Progenitor cell of endocrine pancreas (in vitro differentiated cells): ENCODE measurements around the gene NAXD. TPM values are rescaled to one million over a fixed set of nuclear protein-coding genes. Genes with fewer than 3 reads are reported as not detected.
"Not testable (repeated sequence)": the region's sequence is repeated elsewhere in the genome, so short reads cannot be mapped to it uniquely, and the experiment has no call there.

Experiments used
- DNase-seq: peaks from one replicate; pipeline ENCODE4 v3.0.0; 2021; ENCODE audit warnings: low spot score; ENCODE audit not compliant: unreplicated experiment
- H3K27ac Mint-ChIP-seq: 2 replicates; pipeline ENCODE4 v1.8.0; 2021; ENCODE audit warnings: mild to moderate bottlenecking, moderate library complexity, mixed read lengths
- H3K27me3 Mint-ChIP-seq: 2 replicates; pipeline ENCODE4 v1.8.0; 2021; ENCODE audit warnings: mixed read lengths
- H3K36me3 Mint-ChIP-seq: 2 replicates; pipeline ENCODE4 v1.8.0; 2022; ENCODE audit warnings: mixed read lengths; ENCODE audit not compliant: insufficient read depth
- H3K4me1 Mint-ChIP-seq: 2 replicates; pipeline ENCODE4 v1.8.0; 2021; ENCODE audit warnings: low read depth, mixed read lengths
- H3K4me3 Mint-ChIP-seq: 2 replicates; pipeline ENCODE4 v1.8.0; 2021; ENCODE audit warnings: low read depth, mild to moderate bottlenecking, moderate library complexity, mixed read lengths
- H3K9me3 Mint-ChIP-seq: 2 replicates; pipeline ENCODE4 v1.8.0; 2021; ENCODE audit warnings: low read depth, mixed read lengths
- CTCF ChIP-seq: fragments of 200-600 bp; sonication (generic); IDR thresholded peaks from one replicate; pipeline ENCODE4 v1.5.0; 2021; ENCODE audit warnings: antibody characterized with exemption, mild to moderate bottlenecking; ENCODE audit not compliant: unreplicated experiment
- total RNA-seq: library from RNA; stranded (reverse); gene quantifications from 2 replicates; pipeline ENCODE4 v1.2.1, GENCODE V29; 2021

The NAXD gene
- total RNA-seq, 1 donor from 2014 or later: 34.2 TPM

GRCh38 chr13:110657196-110657595 is 41.9 kb downstream of the NAXD start:
- Mint-ChIP-seq H3K4me3 (no peak overlapping the region), H3K27me3 (no peaks in the 10 kb centered on the region), H3K36me3 (peaks cover 48% of the 10 kb centered on the region), H3K4me1 (no peaks in the 10 kb centered on the region), H3K27ac (peak overlapping the region; percentile 84), H3K9me3 (peaks cover 26% of the 10 kb centered on the region)
- DNase-seq: no peak
- no peak for TF ChIP-seq CTCF

- H3K27me3 Mint-ChIP-seq, H3K27ac Mint-ChIP-seq, H3K4me1 Mint-ChIP-seq, DNase-seq, H3K4me3 Mint-ChIP-seq: not testable (repeated sequence)
- H3K9me3 Mint-ChIP-seq: peaks cover 30% of the 10 kb centered on the region
- H3K36me3 Mint-ChIP-seq: peaks cover 57% of the 10 kb centered on the region
These were observed 43.0 kb downstream of the NAXD start for GRCh38 chr13:110658218-110658911.

- Mint-ChIP-seq H3K9me3 (peaks cover 30% of the 10 kb centered on the region), H3K4me3 (no peak overlapping the region), H3K27me3 (no peaks in the 10 kb centered on the region), H3K36me3 (peaks cover 63% of the 10 kb centered on the region), H3K4me1 (no peaks in the 10 kb centered on the region), H3K27ac (no peak overlapping the region)
- no peak for TF ChIP-seq CTCF
- DNase-seq: no peak
These were observed 45.9 kb downstream of the NAXD start for GRCh38 chr13:110661256-110661655.

- H3K36me3 Mint-ChIP-seq: peaks cover 64% of the 10 kb centered on the region
- H3K9me3 Mint-ChIP-seq: peaks cover 30% of the 10 kb centered on the region
- TF ChIP-seq CTCF: no peak
- H3K4me1 Mint-ChIP-seq: no peaks in the 10 kb centered on the region
- H3K27me3 Mint-ChIP-seq: no peaks in the 10 kb centered on the region
- no peak overlapping the region for H3K4me3 Mint-ChIP-seq
- DNase-seq: no peak
- no peak overlapping the region for H3K27ac Mint-ChIP-seq
These were observed 46.7 kb downstream of the NAXD start for GRCh38 chr13:110662091-110662490.

GRCh38 chr13:110662777-110663443 is 47.6 kb downstream of the NAXD start:
- peaks cover 62% of the 10 kb centered on the region for H3K36me3 Mint-ChIP-seq
- no peak for TF ChIP-seq CTCF
- no peaks in the 10 kb centered on the region for H3K27me3 Mint-ChIP-seq
- H3K4me1 Mint-ChIP-seq: no peaks in the 10 kb centered on the region
- peaks cover 26% of the 10 kb centered on the region for H3K9me3 Mint-ChIP-seq
- no peak for DNase-seq
- H3K27ac Mint-ChIP-seq: no peak overlapping the region
- H3K4me3 Mint-ChIP-seq: no peak overlapping the region

- H3K4me1 Mint-ChIP-seq: no peaks in the 10 kb centered on the region
- no peak overlapping the region for H3K4me3 Mint-ChIP-seq
- no peaks in the 10 kb centered on the region for H3K27me3 Mint-ChIP-seq
- H3K9me3 Mint-ChIP-seq: peaks cover 21% of the 10 kb centered on the region
- no peak overlapping the region for H3K27ac Mint-ChIP-seq
- H3K36me3 Mint-ChIP-seq: peaks cover 56% of the 10 kb centered on the region
- DNase-seq: no peak
- no peak for TF ChIP-seq CTCF
These were observed 48.1 kb downstream of the NAXD start for GRCh38 chr13:110663491-110663890.
